HG03025 (cell line): ENCODE data around the gene HSPA9.

Experiments used
- ATAC-seq: cut with Tn5 transposase; IDR thresholded peaks from one replicate; pipeline ENCODE4 v1.9.1; 2021; ENCODE audit warnings: mild to moderate bottlenecking, moderate library complexity; ENCODE audit not compliant: unreplicated experiment, low FRiP score

HSPA9 gene

DNA sequence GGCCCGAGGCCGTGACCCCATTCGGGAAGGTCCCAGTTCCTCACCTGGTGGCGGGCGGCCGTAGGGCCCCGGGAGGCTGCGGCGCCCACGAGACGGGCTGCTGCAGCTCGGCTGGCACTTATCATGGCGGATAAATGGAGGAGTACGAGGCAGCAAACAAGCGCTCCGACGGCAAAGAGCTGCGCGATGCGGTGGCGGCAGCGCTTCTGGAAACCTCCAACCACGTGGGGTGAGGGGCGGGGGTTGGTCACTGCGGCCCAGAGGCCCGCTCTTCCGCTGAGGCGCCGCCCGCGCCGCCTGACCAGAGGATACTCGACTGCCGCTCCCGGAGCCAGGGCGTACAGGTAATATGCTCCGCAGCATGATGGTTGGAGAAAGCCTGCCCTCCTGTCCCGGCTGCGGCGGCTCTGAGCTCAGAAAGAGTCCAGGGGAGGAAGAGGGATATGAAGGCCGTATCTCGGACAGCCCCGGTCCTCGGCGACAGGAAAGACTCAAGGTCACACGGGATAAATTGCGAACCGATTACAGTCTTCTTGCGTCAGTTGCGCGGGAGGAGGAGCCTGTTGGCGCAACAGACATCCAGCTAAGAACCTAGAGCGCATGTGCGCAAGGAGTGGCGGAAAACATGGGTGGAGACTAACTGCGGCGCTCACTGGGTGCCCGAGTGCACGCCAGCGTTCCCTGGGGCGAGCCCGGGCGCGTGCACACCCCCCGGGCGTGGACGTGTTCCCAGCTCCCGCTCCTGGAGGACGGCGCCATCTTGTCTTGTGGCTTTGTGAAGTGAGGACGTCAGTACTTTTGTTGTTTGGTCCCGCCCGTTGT lies at the start of gene HSPA9:
Gene HSPA9, minus strand, starts transcription at position 208 of the 822 bp plus-strand sequence. Its CDS starts 83 bp downstream, at position 125.
- peak; percentile 88 for ATAC-seq

DNA sequence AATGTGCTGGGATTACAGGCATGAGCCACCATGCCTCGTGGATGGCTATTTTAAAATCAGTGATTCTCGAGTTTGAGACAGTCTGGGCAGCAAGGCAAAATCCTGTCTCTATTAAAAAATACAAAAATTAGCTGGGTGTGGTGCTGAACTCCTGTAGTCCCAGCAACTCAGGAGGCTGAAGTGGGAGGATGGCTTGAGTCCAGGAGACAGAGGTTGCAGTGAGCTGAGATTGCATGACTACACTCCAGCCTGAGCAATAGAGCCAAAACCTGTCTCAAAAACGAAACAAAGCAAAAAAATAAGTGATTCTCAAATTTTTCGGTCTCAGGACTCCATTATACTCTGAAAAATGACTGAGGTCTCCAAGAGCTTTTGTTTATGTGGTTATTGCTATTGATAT lies 47.9 kb upstream of the HSPA9 start:
- ATAC-seq: no peak

- no peak for ATAC-seq
Measured at GRCh38 chr5:138622051-138622450, 46.9 kb upstream of the HSPA9 start.

- no peak for ATAC-seq
Measured at GRCh38 chr5:138620663-138621224, 45.5 kb upstream of the HSPA9 start.

DNA sequence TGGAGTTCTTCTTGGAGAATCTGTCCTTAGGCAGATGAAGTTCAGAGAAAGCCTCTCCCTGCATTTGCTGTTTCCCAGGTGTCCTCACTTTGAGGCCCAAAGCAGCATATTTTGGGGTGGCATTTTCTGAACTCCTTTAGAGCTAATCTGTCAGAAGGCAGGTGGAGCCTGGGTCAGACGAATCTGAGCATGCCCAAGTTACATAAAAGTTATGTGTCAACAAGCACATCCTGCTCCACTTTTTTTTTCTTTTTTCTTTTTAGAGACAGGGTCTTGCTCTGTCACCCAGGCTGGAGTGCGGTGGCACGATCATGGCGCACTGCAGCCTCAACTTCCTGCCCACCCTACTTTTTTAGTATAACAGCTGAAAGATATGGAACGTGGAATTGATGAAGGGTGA lies 41.3 kb upstream of the HSPA9 start:
- no peak for ATAC-seq

- no peak for ATAC-seq
Measured at GRCh38 chr5:138615461-138615860, 40.3 kb upstream of the HSPA9 start.

- ATAC-seq: no peak
Measured at GRCh38 chr5:138611678-138612218, 36.5 kb upstream of the HSPA9 start.

GRCh38 chr5:138610918-138611677 lies 35.9 kb upstream of the HSPA9 start:
- ATAC-seq: no peak

- ATAC-seq: no peak
Measured at GRCh38 chr5:138610415-138610917, 35.3 kb upstream of the HSPA9 start.

GRCh38 chr5:138606378-138607064 lies 31.3 kb upstream of the HSPA9 start:
- no peak for ATAC-seq

- ATAC-seq: no peak
Measured at GRCh38 chr5:138605254-138605972, 30.2 kb upstream of the HSPA9 start.

- ATAC-seq: no peak
Measured at GRCh38 chr5:138604176-138604785, 29.1 kb upstream of the HSPA9 start.

GRCh38 chr5:138603249-138603920 lies 28.2 kb upstream of the HSPA9 start:
- ATAC-seq: no peak

- no peak for ATAC-seq
Measured at GRCh38 chr5:138602371-138603000, 27.3 kb upstream of the HSPA9 start.

DNA sequence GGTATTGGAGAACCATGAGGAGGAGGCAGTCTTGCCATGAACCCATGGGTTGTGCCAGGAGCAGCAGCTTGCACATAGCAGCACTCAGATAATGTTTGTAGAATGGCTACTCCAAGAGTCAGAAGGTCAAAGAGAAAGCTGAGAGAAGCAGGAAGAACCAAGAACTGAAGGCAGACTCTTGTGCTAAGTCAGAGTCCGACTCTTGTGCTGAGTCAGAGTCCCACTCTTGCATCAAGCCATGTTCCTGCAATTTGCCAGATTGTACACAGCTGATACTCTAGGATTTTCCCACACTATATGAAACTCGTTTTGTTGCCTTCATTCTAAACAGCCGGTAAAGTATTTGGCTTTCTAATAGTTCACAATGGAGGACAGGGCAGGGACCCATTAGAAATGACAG lies 26.2 kb upstream of the HSPA9 start:
- no peak for ATAC-seq

DNA sequence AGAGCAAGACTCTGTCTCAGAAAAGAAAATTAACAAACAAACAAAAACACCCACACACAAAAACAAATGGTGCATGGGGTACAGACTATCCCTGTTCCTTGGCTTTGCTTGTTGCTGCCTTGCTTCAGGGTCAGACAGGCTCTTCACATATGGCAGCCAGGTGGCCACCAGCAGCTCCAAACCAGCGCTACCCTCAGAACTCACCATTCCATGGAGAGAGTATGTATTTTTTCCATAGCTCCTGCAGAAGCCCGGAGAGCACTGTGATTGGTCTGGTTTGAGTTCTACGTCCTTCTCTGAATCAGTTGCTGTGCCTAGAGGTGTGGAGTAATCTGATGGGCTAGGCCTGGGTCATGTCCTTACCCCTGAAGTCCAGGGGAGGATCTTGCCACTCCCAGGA lies 25.2 kb upstream of the HSPA9 start:
- no peak for ATAC-seq

DNA sequence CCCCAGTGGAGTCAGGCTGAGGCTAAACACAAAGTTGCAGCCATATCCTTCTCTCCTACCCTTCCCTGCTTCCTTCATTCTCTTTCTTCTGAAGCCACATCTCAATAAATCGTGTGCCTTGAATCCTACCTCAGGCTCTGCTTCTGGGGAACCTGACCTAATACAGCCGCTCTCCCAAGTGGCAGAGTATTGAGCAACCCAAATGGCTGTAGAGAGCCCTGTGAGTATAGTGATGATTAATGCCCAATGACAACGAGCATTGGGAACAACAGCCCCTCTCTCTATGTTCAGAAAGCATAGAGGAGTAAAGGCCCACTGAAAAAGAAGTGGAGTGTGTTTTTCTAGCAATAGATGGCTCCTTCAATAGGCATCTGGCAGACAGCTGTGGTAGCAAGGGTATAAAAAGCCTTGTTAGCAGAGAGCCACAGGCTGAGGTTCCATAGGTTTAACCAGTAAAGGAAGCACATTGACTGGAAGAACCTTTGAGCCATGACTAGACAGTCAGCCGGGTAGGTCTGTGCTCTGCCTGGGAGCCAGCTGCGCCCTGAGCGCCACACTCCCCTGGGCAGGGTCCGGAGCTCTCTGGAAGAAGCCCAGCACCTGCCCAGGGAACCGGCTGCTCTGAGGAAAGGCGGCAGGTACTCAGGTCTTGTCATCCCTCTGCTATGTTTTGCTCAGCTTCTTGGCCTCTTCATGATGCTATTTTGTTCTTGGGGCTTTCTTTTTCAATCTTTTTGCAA lies 22.6 kb upstream of the HSPA9 start:
- no peak for ATAC-seq
